Spleen (tissue), 11 donors: ENCODE results near the gene PHEX. TPM values are rescaled to one million over a fixed set of nuclear protein-coding genes. Genes with fewer than 3 reads are reported as not detected.

Experiments
- DNase-seq: peaks from one replicate; pipeline ENCODE4 v3.0.0-alpha.2; 2020
- H3K27ac ChIP-seq, 8 donors: fragments of 200-600 bp; sonication (generic) in 7 of 8; 1 replicate in 4 of 8; 2 replicates in 4 of 8; pipeline versions ENCODE4 v1.5.0 to v1.8.0; 2016 to 2021; ENCODE audit warnings: inconsistent platforms in 4 of 8, mild to moderate bottlenecking in 4 of 8, moderate library complexity in 1 of 8
- H3K27me3 ChIP-seq, 7 donors: fragments of 200-600 bp; sonication (generic) in 6 of 7; replicated peaks in 1 of 7; 1 replicate in 4 of 7; 2 replicates in 3 of 7; pipeline versions ENCODE4 v1.5.0 to v1.8.0; 2016 to 2021; ENCODE audit warnings: inconsistent platforms in 3 of 7, mild to moderate bottlenecking in 1 of 7
- H3K36me3 ChIP-seq, 6 donors: fragments of 200-600 bp; sonication (generic) in 5 of 6; 1 replicate in 4 of 6; 2 replicates in 2 of 6; pipeline versions ENCODE4 v1.5.0 to v1.8.0; 2016 to 2021; ENCODE audit warnings: inconsistent platforms in 2 of 6
- H3K4me1 ChIP-seq, 6 donors: fragments of 200-600 bp; sonication (generic) in 5 of 6; 1 replicate in 3 of 6; 2 replicates in 3 of 6; pipeline versions ENCODE4 v1.5.0 to v1.8.0; 2016 to 2021; ENCODE audit warnings: inconsistent platforms in 3 of 6
- H3K4me3 ChIP-seq, 8 donors: fragments of 200-600 bp; sonication (generic) in 7 of 8; 1 replicate in 4 of 8; 2 replicates in 4 of 8; pipeline versions ENCODE4 v1.5.0 to v1.8.0; 2016 to 2021; ENCODE audit warnings: inconsistent platforms in 4 of 8, mild to moderate bottlenecking in 4 of 8, moderate library complexity in 2 of 8
- H3K9me3 ChIP-seq, 8 donors: fragments of 200-600 bp; sonication (generic) in 7 of 8; 1 replicate in 4 of 8; 2 replicates in 4 of 8; pipeline versions ENCODE4 v1.5.0 to v1.8.0; 2016 to 2021; ENCODE audit warnings: inconsistent platforms in 4 of 8
- POLR2A ChIP-seq, 3 donors: fragments of 450-650 bp; IDR thresholded peaks; one replicate each; pipeline ENCODE4 v1.5.1; 2017; ENCODE audit warnings: antibody characterized with exemption in 3 of 3, mild to moderate bottlenecking in 1 of 3
- POLR2AphosphoS5 ChIP-seq, 3 donors: sonication (generic); formaldehyde crosslinking; IDR thresholded peaks; one replicate each; pipeline ENCODE4 v1.5.1; 2017; ENCODE audit warnings: antibody characterized with exemption in 3 of 3
- WGBS, 5 donors: extraction: QIAGEN DNeasy Blood & Tissue Kit in 3 of 5; methylation state at CpG; one replicate each; pipeline versions ENCODE4 v1.1.5 to v1.1.7; 2013 to 2018; 5-methylcytosine and 5-hydroxymethylcytosine counted together
- intact Hi-C: fragments of 100-400 bp; cut with DNase I; formaldehyde crosslinking; loops from one replicate; pipeline ENCODE4 v1.15.0; 2023; ENCODE audit warnings: low total_unique reads
- polyA plus RNA-seq, 3 donors: library from polyadenylated mRNA; stranded (reverse); fragments of 200-250 nt; gene quantifications; one replicate each; pipeline ENCODE4 v1.2.1, GENCODE V29; 2013
- total RNA-seq, 7 donors: library from RNA; depleted of rRNA in 3 of 7; stranded (reverse); fragments of >200 nt in 3 of 7; fragmentation: NEBNext Ultra II Directional in 4 of 7; extraction: Animal tissue kit (Norgen Biotek cat#: 25700) in 4 of 7; gene quantifications; one replicate each; pipeline versions ENCODE4 v1.1.0 to v1.2.1, GENCODE V29; 2016 to 2021
- TF ChIP-seq, protein P1 (sequence below), 11 experiments: fragments of 200-600 bp in 7 of 11; fragments of 450-650 bp in 4 of 11; sonication (generic) in 4 of 11; IDR thresholded peaks in 8 of 11; conservative IDR thresholded peaks in 3 of 11; 1 replicate in 7 of 11; 2 replicates in 4 of 11; pipeline versions ENCODE4 v1.4.0 to v1.8.0; 2016 to 2021; ENCODE audit warnings: antibody characterized with exemption in 11 of 11, inconsistent platforms in 4 of 11, mild to moderate bottlenecking in 1 of 11
- donor health status: healthy with polysubstance abuse.
- donor health status: DM: no; HTN: no; CAD: no; lungs with moderate emphysema.
- donor health status: DM: no; HTN: no; CAD: no.
- donor health status: Bipolar disorder and iron deficiency.
- donor health status: healthy.
- donor health status: DM: no; HTN: no; CAD: no.
- donor health status: DM: yes; HTN: yes; CAD: no.

PHEX gene
- total and polyA plus RNA-seq, 10 donors: 0.13 to 1.5 (median 0.54) TPM

DNA sequence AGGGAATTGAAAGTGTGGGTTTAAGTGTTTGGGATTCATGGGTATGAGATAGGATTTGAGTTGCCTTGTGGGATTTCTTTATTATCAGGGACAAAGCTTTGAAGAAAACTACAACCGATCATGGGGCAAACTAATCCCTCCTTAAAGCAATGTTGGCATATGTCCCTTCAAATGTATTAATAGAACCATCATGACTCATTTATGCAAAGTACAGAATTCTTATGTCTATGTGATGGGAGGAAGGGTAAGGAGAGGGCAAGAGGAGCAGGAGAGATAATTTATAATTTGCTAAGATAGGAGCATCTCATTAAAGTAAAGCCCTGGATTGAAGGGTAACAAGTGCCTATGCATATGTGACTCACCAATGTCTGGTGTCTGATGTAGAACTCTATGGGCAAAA lies 94.2 kb downstream of the PHEX start:
- no peak overlapping the region for H3K27ac ChIP-seq
- H3K9me3 ChIP-seq: no peaks in the 10 kb centered on the region
- no peak overlapping the region for H3K4me3 ChIP-seq
- WGBS, 5 donors: 80 to 90% (median 88%) methylated on average over 1 of the region's 1 CpG
- intact Hi-C loops: no loop called here
- TF ChIP-seq POLR2AphosphoS5 (IDR thresholded peaks at IDR 0.05) (no peak), POLR2A (IDR thresholded peaks at IDR 0.05) (no peak)
- TF ChIP-seq, protein P1, sequence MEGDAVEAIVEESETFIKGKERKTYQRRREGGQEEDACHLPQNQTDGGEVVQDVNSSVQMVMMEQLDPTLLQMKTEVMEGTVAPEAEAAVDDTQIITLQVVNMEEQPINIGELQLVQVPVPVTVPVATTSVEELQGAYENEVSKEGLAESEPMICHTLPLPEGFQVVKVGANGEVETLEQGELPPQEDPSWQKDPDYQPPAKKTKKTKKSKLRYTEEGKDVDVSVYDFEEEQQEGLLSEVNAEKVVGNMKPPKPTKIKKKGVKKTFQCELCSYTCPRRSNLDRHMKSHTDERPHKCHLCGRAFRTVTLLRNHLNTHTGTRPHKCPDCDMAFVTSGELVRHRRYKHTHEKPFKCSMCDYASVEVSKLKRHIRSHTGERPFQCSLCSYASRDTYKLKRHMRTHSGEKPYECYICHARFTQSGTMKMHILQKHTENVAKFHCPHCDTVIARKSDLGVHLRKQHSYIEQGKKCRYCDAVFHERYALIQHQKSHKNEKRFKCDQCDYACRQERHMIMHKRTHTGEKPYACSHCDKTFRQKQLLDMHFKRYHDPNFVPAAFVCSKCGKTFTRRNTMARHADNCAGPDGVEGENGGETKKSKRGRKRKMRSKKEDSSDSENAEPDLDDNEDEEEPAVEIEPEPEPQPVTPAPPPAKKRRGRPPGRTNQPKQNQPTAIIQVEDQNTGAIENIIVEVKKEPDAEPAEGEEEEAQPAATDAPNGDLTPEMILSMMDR (IDR thresholded peaks at IDR 0.05 in 8 of 11, conservative IDR thresholded peaks at IDR 0.05 in 3 of 11): no peak
- no peak for DNase-seq
- H3K36me3 ChIP-seq: no peaks in the 10 kb centered on the region
- H3K4me1 ChIP-seq: no peaks in the 10 kb centered on the region
- H3K27me3 ChIP-seq: peaks cover 0 to 9% (median 0%) of the 10 kb centered on the region in 7 donors

DNA sequence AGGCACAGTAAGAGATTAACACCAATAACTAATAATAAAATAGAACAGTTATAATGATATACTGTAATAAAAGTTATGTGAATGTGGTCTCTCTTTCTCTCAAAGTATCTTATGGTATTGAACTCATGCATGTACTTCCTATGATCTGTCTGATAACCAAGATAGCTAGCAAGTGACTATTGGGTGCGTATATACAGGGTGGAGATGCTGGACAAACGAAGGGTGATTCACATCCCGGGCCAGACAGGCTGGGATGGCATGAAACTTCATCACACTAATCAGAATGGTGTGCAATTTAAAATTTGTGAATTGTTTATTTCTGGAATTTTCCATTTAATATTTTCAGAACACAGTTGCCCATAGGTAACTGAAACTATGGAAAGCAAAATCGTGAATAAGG lies 96.8 kb downstream of the PHEX start:
- no peaks in the 10 kb centered on the region for H3K9me3 ChIP-seq
- no peak for TF ChIP-seq POLR2A (IDR thresholded peaks at IDR 0.05)
- TF ChIP-seq POLR2AphosphoS5 (IDR thresholded peaks at IDR 0.05): no peak
- TF ChIP-seq, protein P1 (IDR thresholded peaks at IDR 0.05 in 8 of 11, conservative IDR thresholded peaks at IDR 0.05 in 3 of 11): no peak
- no peak for DNase-seq
- WGBS, 5 donors: 74 to 93% (median 88%) methylated on average over 4 of the region's 4 CpGs
- no peak overlapping the region for H3K4me3 ChIP-seq
- no peaks in the 10 kb centered on the region for H3K36me3 ChIP-seq
- intact Hi-C loops: no loop called here
- no peak overlapping the region for H3K27ac ChIP-seq
- no peaks in the 10 kb centered on the region for H3K4me1 ChIP-seq
- peaks cover 0 to 9% (median 0%) of the 10 kb centered on the region in 7 donors for H3K27me3 ChIP-seq

DNA sequence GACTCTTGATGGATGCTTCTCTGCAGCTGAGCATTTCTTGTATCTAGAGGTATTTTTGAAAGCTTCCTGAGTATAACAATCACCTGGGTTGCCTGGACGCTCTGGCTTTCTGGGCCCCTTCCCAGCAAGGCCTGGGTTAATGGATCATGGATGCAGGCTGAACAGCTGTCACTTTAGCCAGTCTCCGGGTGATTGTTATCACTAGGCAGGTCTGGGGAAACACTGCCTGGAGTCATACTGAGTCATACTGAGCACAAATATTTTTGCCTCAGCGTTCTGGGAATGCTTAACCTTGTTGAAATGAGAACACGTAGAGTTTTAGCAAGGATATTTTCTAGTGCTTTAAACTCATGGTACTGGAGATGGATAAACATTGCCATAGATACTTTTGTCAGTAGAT lies 102.6 kb downstream of the PHEX start:
- intact Hi-C loops: no loop called here
- 52 to 75% (median 70%) methylated on average over 3 to 4 of the region's 4 CpGs for WGBS, 5 donors
- Histone ChIP-seq H3K4me1 (peaks cover 0 to 6% (median 0%) of the 10 kb centered on the region in 6 donors), H3K9me3 (no peaks in the 10 kb centered on the region), H3K36me3 (no peaks in the 10 kb centered on the region), H3K4me3 (no peak overlapping the region), H3K27ac (no peak overlapping the region), H3K27me3 (no peaks in the 10 kb centered on the region)
- TF ChIP-seq, protein P1 (IDR thresholded peaks at IDR 0.05 in 8 of 11, conservative IDR thresholded peaks at IDR 0.05 in 3 of 11): no peak
- TF ChIP-seq POLR2AphosphoS5 (IDR thresholded peaks at IDR 0.05) (no peak), POLR2A (IDR thresholded peaks at IDR 0.05) (no peak)
- no peak for DNase-seq

DNA sequence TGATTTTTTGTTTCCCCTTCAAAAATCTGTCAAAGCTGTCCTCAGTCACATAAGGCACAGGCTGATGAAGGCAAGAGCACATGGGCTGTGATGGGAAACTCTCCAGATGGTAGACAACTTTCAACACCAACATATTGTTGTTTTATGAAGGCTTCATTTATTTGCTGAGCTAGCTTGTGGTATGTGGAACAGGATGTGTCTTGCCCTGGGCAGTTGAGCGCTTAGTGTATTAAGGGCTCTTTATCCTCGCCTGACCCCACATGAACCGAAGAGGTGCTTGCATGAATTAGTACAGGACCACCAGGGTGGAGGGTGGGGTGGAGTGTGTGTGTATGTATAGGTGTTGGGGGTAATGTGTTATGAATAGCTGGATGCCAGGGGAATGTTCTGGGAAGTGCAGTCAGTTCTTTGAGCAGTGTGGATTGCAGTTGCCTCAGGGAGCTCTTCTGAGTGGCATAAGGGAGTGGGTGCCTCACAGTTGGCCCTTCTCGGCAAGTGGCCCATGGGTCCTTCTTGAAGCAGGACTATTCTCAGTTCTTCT lies 103.1 kb downstream of the PHEX start:
- no peak overlapping the region for H3K27ac ChIP-seq
- H3K4me3 ChIP-seq: no peak overlapping the region
- H3K27me3 ChIP-seq: no peaks in the 10 kb centered on the region
- H3K36me3 ChIP-seq: no peaks in the 10 kb centered on the region
- 51 to 67% (median 61%) methylated on average over 3 to 4 of the region's 4 CpGs for WGBS, 5 donors
- TF ChIP-seq, protein P1 (IDR thresholded peaks at IDR 0.05 in 8 of 11, conservative IDR thresholded peaks at IDR 0.05 in 3 of 11): no peak
- TF ChIP-seq POLR2A (IDR thresholded peaks at IDR 0.05) (no peak), POLR2AphosphoS5 (IDR thresholded peaks at IDR 0.05) (no peak)
- intact Hi-C loops: no loop called here
- no peak for DNase-seq
- H3K4me1 ChIP-seq: peaks cover 0 to 6% (median 0%) of the 10 kb centered on the region in 6 donors
- no peaks in the 10 kb centered on the region for H3K9me3 ChIP-seq
